Stimulated activated effector memory CD8-positive, alpha-beta T cell treated with anti-CD3 and anti-CD28 coated beads, Interleukin-12 subunit alpha, Interleukin-12 subunit beta, amount 100 ng/mL, for 72 hours (primary cell): ENCODE measurements around the gene HBQ1.
"Not testable (repeated sequence)": the region's sequence is repeated elsewhere in the genome, so short reads cannot be mapped to it uniquely, and the experiment has no call there.

Experiments
- ATAC-seq: fragments of 150-1000 bp; cut with Tn5 transposase; 2 replicates; pipeline ENCODE4 v1.10.0; 2021
- DNase-seq, 2 donors: peaks; one replicate each; pipeline ENCODE4 v3.0.0; 2021 to 2022; ENCODE audit warnings: low spot score in 2 of 2
- H3K27ac Mint-ChIP-seq: one replicate; pipeline ENCODE4 v1.8.0; 2022; ENCODE audit warnings: mild to moderate bottlenecking, mixed read lengths
- H3K36me3 Mint-ChIP-seq: one replicate; pipeline ENCODE4 v1.8.0; 2022; ENCODE audit warnings: mild to moderate bottlenecking, mixed read lengths
- H3K4me1 Mint-ChIP-seq: one replicate; pipeline ENCODE4 v1.8.0; 2022; ENCODE audit warnings: mixed read lengths
- H3K4me3 Mint-ChIP-seq: one replicate; pipeline ENCODE4 v1.8.0; 2022; ENCODE audit warnings: mild to moderate bottlenecking, mixed read lengths
- H3K9me3 Mint-ChIP-seq: one replicate; pipeline ENCODE4 v1.8.0; 2022; ENCODE audit warnings: mixed read lengths

HBQ1 gene

DNA sequence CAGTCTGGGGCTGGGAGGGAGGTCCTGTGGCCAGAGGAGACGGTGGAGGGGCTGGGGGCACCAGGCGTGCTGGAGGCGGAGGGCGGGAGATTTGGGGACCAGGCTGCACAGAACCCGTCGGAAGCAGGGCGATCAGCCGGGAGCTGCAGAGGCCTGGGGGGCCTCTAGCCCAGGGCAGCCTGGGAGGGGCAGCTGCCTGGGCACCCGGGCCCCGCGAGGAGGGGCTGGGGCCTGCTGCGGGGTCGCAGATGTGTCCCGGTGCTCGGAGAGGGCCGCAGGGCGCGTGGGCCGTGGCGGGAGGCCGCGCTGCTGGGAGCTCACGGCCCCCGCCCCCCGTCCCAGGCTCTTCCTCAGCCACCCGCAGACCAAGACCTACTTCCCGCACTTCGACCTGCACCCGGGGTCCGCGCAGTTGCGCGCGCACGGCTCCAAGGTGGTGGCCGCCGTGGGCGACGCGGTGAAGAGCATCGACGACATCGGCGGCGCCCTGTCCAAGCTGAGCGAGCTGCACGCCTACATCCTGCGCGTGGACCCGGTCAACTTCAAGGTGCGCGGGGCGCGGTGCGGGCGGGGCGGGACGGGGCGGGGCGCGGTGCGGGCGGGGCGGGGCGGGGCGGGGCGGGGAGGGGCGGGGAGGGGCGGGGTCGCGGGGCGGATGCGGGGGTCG, 26.6 kb upstream of the HBQ1 start:
- not testable (repeated sequence) for DNase-seq, H3K27ac Mint-ChIP-seq, H3K9me3 Mint-ChIP-seq, H3K4me1 Mint-ChIP-seq, H3K36me3 Mint-ChIP-seq
- peak; percentile 62 for ATAC-seq
- peak overlapping the region; percentile 63 for H3K4me3 Mint-ChIP-seq

DNA sequence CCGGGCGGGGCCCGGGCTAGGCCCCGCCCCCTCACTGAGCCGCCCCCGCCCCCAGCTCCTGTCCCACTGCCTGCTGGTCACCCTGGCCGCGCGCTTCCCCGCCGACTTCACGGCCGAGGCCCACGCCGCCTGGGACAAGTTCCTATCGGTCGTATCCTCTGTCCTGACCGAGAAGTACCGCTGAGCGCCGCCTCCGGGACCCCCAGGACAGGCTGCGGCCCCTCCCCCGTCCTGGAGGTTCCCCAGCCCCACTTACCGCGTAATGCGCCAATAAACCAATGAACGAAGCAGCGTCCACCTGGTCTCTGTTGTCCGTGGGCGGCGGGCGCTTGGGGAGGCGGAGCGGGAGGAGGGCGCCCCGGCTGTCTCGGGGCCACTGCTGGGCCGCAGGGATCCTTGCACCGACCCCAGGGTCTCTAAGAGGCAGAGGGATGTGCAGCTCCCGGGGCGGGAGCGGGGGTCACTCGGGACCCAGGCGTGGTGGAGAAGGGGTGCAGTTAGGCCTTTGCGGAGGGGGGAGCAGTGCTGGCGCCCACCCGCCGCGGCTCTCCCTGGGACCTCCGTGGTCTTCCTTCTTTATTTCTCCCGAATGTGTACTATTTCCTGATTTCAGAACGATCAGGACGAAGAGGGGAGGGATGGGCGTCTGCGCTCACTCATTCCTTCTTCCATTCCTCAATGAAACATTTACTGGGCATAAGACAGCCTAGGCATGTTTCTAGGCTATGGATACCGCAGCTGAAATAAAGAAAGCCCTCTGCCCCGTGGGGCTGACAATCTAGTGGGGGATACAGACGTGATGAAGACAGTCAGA, 25.8 kb upstream of the HBQ1 start:
- no peak overlapping the region for H3K27ac Mint-ChIP-seq
- DNase-seq (no peak), ATAC-seq (peak; percentile 59)
- peak overlapping the region; percentile 63 for H3K4me3 Mint-ChIP-seq
- no peaks in the 10 kb centered on the region for H3K36me3 Mint-ChIP-seq
- no peaks in the 10 kb centered on the region for H3K9me3 Mint-ChIP-seq
- H3K4me1 Mint-ChIP-seq, result peaks cover 8% of the 10 kb centered on the region

DNA sequence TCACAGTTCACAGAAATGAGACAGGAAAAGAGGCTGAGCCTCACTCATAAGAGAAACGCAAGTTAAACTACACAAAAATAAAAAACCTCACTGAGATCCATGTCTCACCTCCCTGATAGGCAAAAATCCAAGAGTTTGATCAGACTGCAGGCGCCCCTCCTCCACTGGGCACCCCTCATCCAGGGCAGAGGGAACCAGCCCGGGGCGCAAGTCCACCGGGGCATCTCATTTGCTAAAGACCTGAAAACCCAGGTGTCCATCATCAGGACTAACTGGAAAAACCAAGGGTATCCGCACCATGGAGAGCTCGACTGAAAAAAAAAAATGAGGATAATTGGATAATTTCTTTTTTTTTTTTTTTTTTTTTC, 25.2 kb upstream of the HBQ1 start:
- ATAC-seq (no peak), DNase-seq (no peak)
- peaks cover 8% of the 10 kb centered on the region for H3K4me1 Mint-ChIP-seq
- no peak overlapping the region for H3K27ac Mint-ChIP-seq
- H3K36me3 Mint-ChIP-seq, result no peaks in the 10 kb centered on the region
- peak overlapping the region; percentile 63 for H3K4me3 Mint-ChIP-seq
- H3K9me3 Mint-ChIP-seq, result no peaks in the 10 kb centered on the region

DNA sequence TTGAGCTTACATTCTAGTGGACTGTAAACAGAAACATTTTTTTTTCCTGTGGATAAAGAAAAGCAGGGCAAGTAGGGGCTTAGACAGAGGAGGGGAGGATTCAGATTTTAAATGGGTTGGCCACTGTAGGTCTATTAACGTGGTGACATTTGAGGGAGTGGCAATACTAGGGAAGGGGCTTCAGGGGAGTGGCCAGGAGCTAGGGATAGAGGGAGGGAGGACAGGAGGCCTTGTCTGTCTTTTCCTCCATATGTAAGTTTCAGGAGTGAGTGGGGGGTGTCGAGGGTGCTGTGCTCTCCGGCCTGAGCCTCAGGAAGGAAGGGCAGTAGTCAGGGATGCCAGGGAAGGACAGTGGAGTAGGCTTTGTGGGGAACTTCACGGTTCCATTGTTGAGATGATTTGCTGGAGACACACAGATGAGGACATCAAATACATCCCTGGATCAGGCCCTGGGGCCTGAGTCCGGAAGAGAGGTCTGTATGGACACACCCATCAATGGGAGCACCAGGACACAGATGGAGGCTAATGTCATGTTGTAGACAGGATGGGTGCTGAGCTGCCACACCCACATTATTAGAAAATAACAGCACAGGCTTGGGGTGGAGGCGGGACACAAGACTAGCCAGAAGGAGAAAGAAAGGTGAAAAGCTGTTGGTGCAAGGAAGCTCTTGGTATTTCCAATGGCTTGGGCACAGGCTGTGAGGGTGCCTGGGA, 21.0 kb upstream of the HBQ1 start:
- Mint-ChIP-seq H3K4me3 (no peak overlapping the region), H3K9me3 (no peaks in the 10 kb centered on the region), H3K27ac (no peak overlapping the region), H3K4me1 (peaks cover 8% of the 10 kb centered on the region), H3K36me3 (no peaks in the 10 kb centered on the region)
- DNase-seq (no peak), ATAC-seq (no peak)

DNA sequence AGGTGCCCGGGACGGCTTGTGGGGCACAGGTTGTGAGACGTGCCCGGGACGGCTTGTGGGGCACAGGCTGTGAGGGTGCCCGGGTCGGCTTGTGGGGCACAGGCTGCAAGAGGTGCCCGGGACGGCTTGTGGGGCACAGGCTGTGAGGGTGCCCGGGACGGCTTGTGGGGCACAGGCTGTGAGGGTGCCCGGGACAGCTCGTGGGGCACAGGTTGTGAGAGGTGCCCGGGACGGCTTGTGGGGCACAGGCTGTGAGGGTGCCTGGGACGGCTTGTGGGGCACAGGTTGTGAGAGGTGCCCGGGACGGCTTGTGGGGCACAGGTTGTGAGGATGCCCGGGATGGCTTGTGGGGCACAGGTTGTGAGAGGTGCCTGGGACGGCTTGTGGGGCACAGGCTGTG, 20.0 kb upstream of the HBQ1 start:
- H3K27ac Mint-ChIP-seq, ATAC-seq, H3K4me1 Mint-ChIP-seq, H3K9me3 Mint-ChIP-seq, DNase-seq, H3K4me3 Mint-ChIP-seq, H3K36me3 Mint-ChIP-seq: not testable (repeated sequence)

DNA sequence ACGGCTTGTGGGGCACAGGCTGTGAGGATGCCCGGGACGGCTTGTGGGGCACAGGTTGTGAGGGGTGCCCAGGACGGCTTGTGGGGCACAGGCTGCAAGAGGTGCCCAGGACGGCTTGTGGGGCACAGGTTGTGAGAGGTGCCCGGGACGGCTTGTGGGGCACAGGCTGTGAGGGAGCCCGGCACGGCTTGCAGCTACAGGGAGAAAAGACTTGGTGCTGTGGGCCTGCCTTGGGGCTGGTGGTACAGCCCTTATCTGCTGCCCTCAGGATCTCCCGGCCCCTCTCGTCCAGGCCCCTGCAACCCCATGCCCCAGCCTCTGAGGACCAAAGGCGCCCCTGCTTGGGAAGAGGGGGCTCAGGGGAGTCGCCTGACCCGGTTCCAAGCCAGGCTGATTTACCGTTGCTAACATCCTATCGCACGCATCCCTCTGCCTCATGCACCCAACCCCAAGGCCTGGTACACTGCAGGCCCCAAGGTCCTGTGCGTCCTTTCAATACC, 19.5 kb upstream of the HBQ1 start:
- peaks cover 5% of the 10 kb centered on the region for H3K4me1 Mint-ChIP-seq
- no peaks in the 10 kb centered on the region for H3K36me3 Mint-ChIP-seq
- H3K4me3 Mint-ChIP-seq, result no peak overlapping the region
- DNase-seq (no peak), ATAC-seq (no peak)
- no peaks in the 10 kb centered on the region for H3K9me3 Mint-ChIP-seq
- no peak overlapping the region for H3K27ac Mint-ChIP-seq

DNA sequence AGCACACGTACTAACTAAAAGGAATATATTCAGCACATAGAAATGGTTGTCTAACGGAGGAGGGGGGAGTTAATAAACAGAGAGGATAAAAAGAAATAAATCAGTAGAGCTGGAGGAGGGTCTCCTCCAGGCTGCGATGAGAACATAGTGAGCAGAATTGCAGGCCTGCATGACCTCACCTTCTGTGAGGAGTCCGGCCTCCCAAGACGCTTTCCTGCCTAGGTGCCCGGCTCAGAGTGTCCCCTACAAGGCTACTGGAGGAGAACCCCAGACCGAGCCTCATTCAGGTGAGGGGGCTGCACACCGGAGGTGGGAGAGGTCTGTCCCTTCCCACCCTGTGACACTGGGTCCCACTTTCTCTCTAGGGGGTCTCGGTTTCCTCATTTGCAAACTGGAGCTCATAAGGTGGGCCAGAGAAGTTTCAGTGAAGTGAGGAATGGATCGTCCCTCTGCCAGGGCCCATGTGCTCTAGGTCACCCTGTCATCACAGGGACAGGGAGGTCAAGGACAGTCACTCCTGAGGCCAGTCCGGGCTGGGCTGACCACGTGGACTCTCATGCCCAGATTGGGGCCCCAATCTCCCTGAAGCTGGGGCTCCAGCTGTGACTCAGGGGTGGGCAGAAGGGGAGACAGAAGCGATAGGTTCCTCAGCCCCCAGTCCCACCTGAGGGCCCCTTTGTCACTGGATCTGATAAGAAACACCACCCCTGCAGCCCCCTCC, 17.8 kb upstream of the HBQ1 start:
- Mint-ChIP-seq H3K27ac (no peak overlapping the region), H3K4me1 (peaks cover 12% of the 10 kb centered on the region), H3K9me3 (no peaks in the 10 kb centered on the region), H3K36me3 (no peaks in the 10 kb centered on the region), H3K4me3 (no peak overlapping the region)
- ATAC-seq (no peak), DNase-seq (no peak)

DNA sequence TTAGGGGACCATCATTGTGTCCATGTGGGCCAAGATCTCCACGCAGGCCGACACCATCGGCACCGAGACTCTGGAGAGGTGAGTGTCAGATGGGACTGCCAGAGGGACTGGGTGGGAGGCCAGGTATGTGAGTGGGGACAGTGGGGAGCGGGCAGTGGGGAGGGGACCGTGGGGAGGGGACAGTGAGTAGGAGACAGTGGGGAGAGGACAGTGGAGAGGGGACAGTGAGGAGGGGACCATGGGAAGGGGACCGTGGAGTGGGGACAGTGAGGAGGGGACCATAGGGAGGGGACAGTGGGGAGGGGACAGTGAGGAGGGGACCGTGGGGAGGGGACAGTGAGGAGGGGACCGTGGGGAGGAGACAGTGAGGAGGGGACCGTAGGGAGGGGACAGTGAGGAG, 17.1 kb upstream of the HBQ1 start:
- not testable (repeated sequence) for H3K27ac Mint-ChIP-seq, H3K4me3 Mint-ChIP-seq, H3K36me3 Mint-ChIP-seq, DNase-seq, H3K9me3 Mint-ChIP-seq, ATAC-seq
- peaks cover 12% of the 10 kb centered on the region for H3K4me1 Mint-ChIP-seq

DNA sequence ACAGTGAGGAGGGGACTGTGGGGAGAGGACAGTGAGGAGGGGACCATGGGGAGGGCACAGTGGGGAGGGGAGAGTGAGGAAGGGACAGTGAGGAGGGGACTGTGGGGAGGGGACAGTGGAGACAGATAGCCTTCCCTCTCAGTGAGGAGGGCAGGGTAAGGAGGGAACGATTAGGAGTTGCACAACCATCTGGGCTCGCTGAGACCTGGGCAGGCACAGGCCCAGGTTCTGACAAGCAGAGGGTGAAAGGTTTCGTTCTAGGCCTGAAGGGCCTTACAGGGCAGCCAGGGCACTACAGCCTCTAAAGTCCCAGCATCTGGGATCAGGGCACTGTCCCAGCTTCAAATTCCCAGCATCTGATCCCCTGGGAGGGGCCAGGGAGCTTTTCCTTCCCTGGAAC, 16.6 kb upstream of the HBQ1 start:
- not testable (repeated sequence) for H3K27ac Mint-ChIP-seq, H3K36me3 Mint-ChIP-seq, H3K9me3 Mint-ChIP-seq, DNase-seq, H3K4me3 Mint-ChIP-seq
- peaks cover 14% of the 10 kb centered on the region for H3K4me1 Mint-ChIP-seq
- peak; percentile 45 for ATAC-seq

DNA sequence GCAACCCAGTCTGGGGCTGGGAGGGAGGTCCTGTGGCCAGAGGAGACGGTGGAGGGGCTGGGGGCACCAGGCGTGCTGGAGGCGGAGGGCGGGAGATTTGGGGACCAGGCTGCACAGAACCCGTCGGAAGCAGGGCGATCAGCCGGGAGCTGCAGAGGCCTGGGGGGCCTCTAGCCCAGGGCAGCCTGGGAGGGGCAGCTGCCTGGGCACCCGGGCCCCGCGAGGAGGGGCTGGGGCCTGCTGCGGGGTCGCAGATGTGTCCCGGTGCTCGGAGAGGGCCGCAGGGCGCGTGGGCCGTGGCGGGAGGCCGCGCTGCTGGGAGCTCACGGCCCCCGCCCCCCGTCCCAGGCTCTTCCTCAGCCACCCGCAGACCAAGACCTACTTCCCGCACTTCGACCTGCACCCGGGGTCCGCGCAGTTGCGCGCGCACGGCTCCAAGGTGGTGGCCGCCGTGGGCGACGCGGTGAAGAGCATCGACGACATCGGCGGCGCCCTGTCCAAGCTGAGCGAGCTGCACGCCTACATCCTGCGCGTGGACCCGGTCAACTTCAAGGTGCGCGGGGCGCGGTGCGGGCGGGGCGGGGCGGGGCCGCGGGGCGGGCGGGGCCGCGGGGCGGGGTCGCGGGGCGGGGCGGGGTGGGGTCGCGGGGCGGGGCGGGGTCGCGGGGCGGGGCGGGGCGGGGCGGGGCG, 16.0 kb upstream of the HBQ1 start:
- peaks cover 17% of the 10 kb centered on the region for H3K4me1 Mint-ChIP-seq
- H3K27ac Mint-ChIP-seq, H3K9me3 Mint-ChIP-seq, DNase-seq, H3K4me3 Mint-ChIP-seq, H3K36me3 Mint-ChIP-seq: not testable (repeated sequence)
- ATAC-seq, result peak; percentile 59

DNA sequence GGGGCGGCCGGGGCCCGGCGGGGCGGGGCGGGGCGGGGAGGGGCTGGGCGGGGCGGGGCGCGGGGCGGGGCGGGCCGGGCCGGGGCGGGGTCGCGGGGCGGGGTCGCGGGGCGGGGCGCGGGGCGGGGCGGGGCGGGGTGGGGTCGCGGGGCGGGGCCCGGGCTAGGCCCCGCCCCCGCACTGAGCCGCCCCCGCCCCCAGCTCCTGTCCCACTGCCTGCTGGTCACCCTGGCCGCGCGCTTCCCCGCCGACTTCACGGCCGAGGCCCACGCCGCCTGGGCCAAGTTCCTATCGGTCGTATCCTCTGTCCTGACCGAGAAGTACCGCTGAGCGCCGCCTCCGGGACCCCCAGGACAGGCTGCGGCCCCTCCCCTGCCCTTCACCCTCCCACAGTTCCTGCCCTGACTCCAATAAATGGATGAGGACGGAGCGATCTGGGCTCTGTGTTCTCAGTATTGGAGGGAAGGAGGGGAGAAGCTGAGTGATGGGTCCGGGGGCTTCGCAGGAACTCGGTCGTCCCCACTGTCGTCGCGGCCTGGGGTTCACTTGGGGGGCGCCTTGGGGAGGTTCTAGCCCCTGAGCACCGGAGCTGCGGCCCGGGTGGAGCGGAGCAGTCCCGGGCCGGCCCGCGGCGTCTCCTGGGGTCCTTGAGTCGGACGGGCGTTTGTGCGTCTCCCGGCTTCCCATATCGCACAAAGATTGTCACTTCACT, 15.3 kb upstream of the HBQ1 start:
- Mint-ChIP-seq H3K9me3 (no peaks in the 10 kb centered on the region), H3K4me3 (peak overlapping the region; percentile 44), H3K36me3 (no peaks in the 10 kb centered on the region), H3K4me1 (peaks cover 17% of the 10 kb centered on the region), H3K27ac (no peak overlapping the region)
- DNase-seq, result no peak
- no peak for ATAC-seq

DNA sequence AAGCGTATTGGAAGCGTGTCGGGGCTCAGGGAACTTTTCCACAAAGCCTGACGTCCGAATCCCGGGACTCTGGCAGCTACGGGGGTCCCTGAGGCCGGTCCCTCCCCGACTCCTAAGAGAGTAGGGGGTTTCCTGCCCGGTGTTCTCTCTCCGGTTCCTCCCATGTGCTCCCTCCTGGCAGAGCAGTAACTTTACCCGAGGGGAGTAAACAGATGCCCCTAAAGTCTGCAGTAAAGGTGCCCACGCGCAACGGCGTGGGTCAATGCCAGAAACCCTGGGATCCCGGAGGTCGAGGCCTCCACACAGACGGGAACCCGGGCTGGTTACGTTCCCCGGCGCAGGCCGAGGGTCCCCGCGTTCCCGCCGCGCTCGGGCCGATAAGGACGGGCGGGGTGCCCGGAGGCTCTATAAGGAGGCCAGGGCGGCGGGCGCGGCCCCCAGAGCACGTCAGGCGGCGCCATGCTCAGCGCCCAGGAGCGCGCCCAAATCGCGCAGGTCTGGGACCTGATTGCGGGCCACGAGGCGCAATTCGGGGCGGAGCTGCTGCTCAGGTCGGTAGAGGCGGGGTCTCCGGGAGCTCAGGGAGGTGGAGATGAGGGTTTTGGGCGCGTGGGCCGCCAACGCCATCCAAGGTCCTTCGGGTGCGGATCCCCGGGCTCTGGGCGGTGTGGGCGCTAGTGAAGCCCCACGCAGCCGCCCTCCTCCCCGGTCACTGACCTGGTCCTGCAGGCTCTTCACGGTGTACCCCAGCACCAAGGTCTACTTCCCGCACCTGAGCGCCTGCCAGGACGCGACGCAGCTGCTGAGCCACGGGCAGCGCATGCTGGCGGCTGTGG, 14.5 kb upstream of the HBQ1 start, which contains the start of gene HBM:
Gene HBM, plus strand, starts transcription at position 440 of the 836 bp plus-strand sequence. Its CDS starts 20 bp downstream, at position 460.
- Mint-ChIP-seq H3K9me3 (no peaks in the 10 kb centered on the region), H3K27ac (no peak within 1 kb of the TSS), H3K4me1 (peaks cover 17% of the 10 kb centered on the region), H3K36me3 (no peaks in the 10 kb centered on the region), H3K4me3 (peak within 1 kb of the TSS; percentile 44)
- DNase-seq (no peak), ATAC-seq (peak; percentile 34)

DNA sequence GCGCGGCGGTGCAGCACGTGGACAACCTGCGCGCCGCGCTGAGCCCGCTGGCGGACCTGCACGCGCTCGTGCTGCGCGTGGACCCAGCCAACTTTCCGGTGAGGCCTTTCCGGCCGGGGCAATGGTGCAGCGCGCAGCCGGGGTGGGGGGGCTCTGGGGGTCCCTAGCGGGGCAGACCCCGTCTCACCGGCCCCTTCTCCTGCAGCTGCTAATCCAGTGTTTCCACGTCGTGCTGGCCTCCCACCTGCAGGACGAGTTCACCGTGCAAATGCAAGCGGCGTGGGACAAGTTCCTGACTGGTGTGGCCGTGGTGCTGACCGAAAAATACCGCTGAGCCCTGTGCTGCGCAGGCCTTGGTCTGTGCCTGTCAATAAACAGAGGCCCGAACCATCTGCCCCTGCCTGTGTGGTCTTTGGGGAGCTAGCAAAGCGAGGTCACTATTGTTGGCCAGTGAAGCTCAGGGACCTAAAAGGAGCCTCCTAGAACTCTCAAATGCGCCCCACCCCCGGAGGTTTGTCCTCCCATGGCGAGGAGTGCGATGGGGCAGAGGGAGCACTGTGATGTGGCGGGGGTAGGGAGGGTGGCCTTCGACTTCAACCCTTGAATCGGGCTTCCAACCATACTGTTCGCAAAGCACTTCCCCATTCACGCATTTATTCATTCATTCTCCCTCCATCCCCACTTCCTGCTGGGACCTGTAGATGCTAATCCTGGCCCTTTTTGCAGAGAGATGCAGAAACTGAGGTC, 13.7 kb upstream of the HBQ1 start:
- H3K9me3 Mint-ChIP-seq, result no peaks in the 10 kb centered on the region
- H3K36me3 Mint-ChIP-seq, result no peaks in the 10 kb centered on the region
- peaks cover 17% of the 10 kb centered on the region for H3K4me1 Mint-ChIP-seq
- DNase-seq, result no peak
- ATAC-seq, result no peak
- no peak overlapping the region for H3K27ac Mint-ChIP-seq
- H3K4me3 Mint-ChIP-seq, result peak overlapping the region; percentile 44
